Measurements from ENCODE around the gene ABCG2.
"Not testable (repeated sequence)": the region's sequence is repeated elsewhere in the genome, so short reads cannot be mapped to it uniquely, and the experiment has no call there.

The ABCG2 gene

GRCh38 chr4:88134111-88134510 lies 24.3 kb downstream of the ABCG2 start:
- DNase-seq (ENCODE audit: insufficient read length, low spot score) (no peak), FAIRE-seq (no peak)
- TF ChIP-seq PAX5 (IDR thresholded peaks at IDR 0.05; ENCODE audit: insufficient read depth, low read length, severe bottlenecking) (no peak), POU2F2 (IDR thresholded peaks at IDR 0.05; ENCODE audit: low read depth, low read length) (no peak), TAF1 (IDR thresholded peaks at IDR 0.05; ENCODE audit: low read depth, low read length) (no peak), POLR2AphosphoS5 (IDR thresholded peaks at IDR 0.05; ENCODE audit: low read depth, low read length) (no peak), POLR2A (IDR thresholded peaks at IDR 0.05; ENCODE audit: low read depth, low read length) (no peak), SPI1 (IDR thresholded peaks at IDR 0.05; ENCODE audit: low read depth, low read length) (no peak)

- FAIRE-seq (no peak), DNase-seq (ENCODE audit: insufficient read length, low spot score) (no peak)
- no peak for TF ChIP-seq POLR2AphosphoS5 (IDR thresholded peaks at IDR 0.05; ENCODE audit: low read depth, low read length)
- no peak for TF ChIP-seq PAX5 (IDR thresholded peaks at IDR 0.05; ENCODE audit: insufficient read depth, low read length, severe bottlenecking)
- TF ChIP-seq TAF1 (IDR thresholded peaks at IDR 0.05; ENCODE audit: low read depth, low read length) = no peak
- no peak for TF ChIP-seq POU2F2 (IDR thresholded peaks at IDR 0.05; ENCODE audit: low read depth, low read length)
- no peak for TF ChIP-seq POLR2A (IDR thresholded peaks at IDR 0.05; ENCODE audit: low read depth, low read length)
- TF ChIP-seq SPI1 (IDR thresholded peaks at IDR 0.05; ENCODE audit: low read depth, low read length) = no peak
Observed at GRCh38 chr4:88130544-88131305, 27.7 kb downstream of the ABCG2 start.

GRCh38 chr4:88130003-88130402 lies 28.4 kb downstream of the ABCG2 start:
- TF ChIP-seq TAF1 (IDR thresholded peaks at IDR 0.05; ENCODE audit: low read depth, low read length) (no peak), PAX5 (IDR thresholded peaks at IDR 0.05; ENCODE audit: insufficient read depth, low read length, severe bottlenecking) (no peak), POU2F2 (IDR thresholded peaks at IDR 0.05; ENCODE audit: low read depth, low read length) (no peak), SPI1 (IDR thresholded peaks at IDR 0.05; ENCODE audit: low read depth, low read length) (no peak)
- FAIRE-seq = no peak
- DNase-seq (ENCODE audit: insufficient read length, low spot score) = no peak

- FAIRE-seq; DNase-seq (ENCODE audit: insufficient read length, low spot score): not testable (repeated sequence)
Observed at GRCh38 chr4:88122260-88122659, 36.2 kb downstream of the ABCG2 start.

- FAIRE-seq = no peak
- DNase-seq (ENCODE audit: insufficient read length, low spot score) = no peak
- no peak for TF ChIP-seq SPI1 (IDR thresholded peaks at IDR 0.05; ENCODE audit: low read depth, low read length)
- no peak for TF ChIP-seq TAF1 (IDR thresholded peaks at IDR 0.05; ENCODE audit: low read depth, low read length)
- TF ChIP-seq PAX5 (IDR thresholded peaks at IDR 0.05; ENCODE audit: insufficient read depth, low read length, severe bottlenecking) = no peak
- TF ChIP-seq POLR2AphosphoS5 (IDR thresholded peaks at IDR 0.05; ENCODE audit: low read depth, low read length) = no peak
- no peak for TF ChIP-seq POU2F2 (IDR thresholded peaks at IDR 0.05; ENCODE audit: low read depth, low read length)
Observed at GRCh38 chr4:88119943-88120342, 38.5 kb downstream of the ABCG2 start.

GRCh38 chr4:88115587-88115986 lies 42.9 kb downstream of the ABCG2 start:
- no peak for FAIRE-seq
- TF ChIP-seq POLR2A (IDR thresholded peaks at IDR 0.05; ENCODE audit: low read depth, low read length) (no peak), TAF1 (IDR thresholded peaks at IDR 0.05; ENCODE audit: low read depth, low read length) (no peak), POU2F2 (IDR thresholded peaks at IDR 0.05; ENCODE audit: low read depth, low read length) (no peak), SPI1 (IDR thresholded peaks at IDR 0.05; ENCODE audit: low read depth, low read length) (no peak), PAX5 (IDR thresholded peaks at IDR 0.05; ENCODE audit: insufficient read depth, low read length, severe bottlenecking) (no peak), POLR2AphosphoS5 (IDR thresholded peaks at IDR 0.05; ENCODE audit: low read depth, low read length) (no peak)
- no peak for DNase-seq (ENCODE audit: insufficient read length, low spot score)

- no peak for TF ChIP-seq POLR2AphosphoS5 (IDR thresholded peaks at IDR 0.05; ENCODE audit: low read depth, low read length)
- no peak for TF ChIP-seq POU2F2 (IDR thresholded peaks at IDR 0.05; ENCODE audit: low read depth, low read length)
- TF ChIP-seq SPI1 (IDR thresholded peaks at IDR 0.05; ENCODE audit: low read depth, low read length) = no peak
- TF ChIP-seq TAF1 (IDR thresholded peaks at IDR 0.05; ENCODE audit: low read depth, low read length) = no peak
- TF ChIP-seq POLR2A (IDR thresholded peaks at IDR 0.05; ENCODE audit: low read depth, low read length) = no peak
- DNase-seq (ENCODE audit: insufficient read length, low spot score) (no peak), FAIRE-seq (no peak)
Observed at GRCh38 chr4:88112856-88113255, 45.6 kb downstream of the ABCG2 start.

- DNase-seq (ENCODE audit: insufficient read length, low spot score) (no peak), FAIRE-seq (no peak)
- TF ChIP-seq POU2F2 (IDR thresholded peaks at IDR 0.05; ENCODE audit: low read depth, low read length) (no peak), POLR2A (IDR thresholded peaks at IDR 0.05; ENCODE audit: low read depth, low read length) (no peak), TAF1 (IDR thresholded peaks at IDR 0.05; ENCODE audit: low read depth, low read length) (no peak), POLR2AphosphoS5 (IDR thresholded peaks at IDR 0.05; ENCODE audit: low read depth, low read length) (no peak), PAX5 (IDR thresholded peaks at IDR 0.05; ENCODE audit: insufficient read depth, low read length, severe bottlenecking) (no peak), SPI1 (IDR thresholded peaks at IDR 0.05; ENCODE audit: low read depth, low read length) (no peak)
Observed at GRCh38 chr4:88110826-88111225, 47.6 kb downstream of the ABCG2 start.

GRCh38 chr4:88109123-88109881 lies 49.1 kb downstream of the ABCG2 start:
- FAIRE-seq (no peak), DNase-seq (ENCODE audit: insufficient read length, low spot score) (no peak)
- no peak for TF ChIP-seq TAF1 (IDR thresholded peaks at IDR 0.05; ENCODE audit: low read depth, low read length)
- no peak for TF ChIP-seq SPI1 (IDR thresholded peaks at IDR 0.05; ENCODE audit: low read depth, low read length)
- TF ChIP-seq POU2F2 (IDR thresholded peaks at IDR 0.05; ENCODE audit: low read depth, low read length) = no peak
- no peak for TF ChIP-seq POLR2AphosphoS5 (IDR thresholded peaks at IDR 0.05; ENCODE audit: low read depth, low read length)
- no peak for TF ChIP-seq POLR2A (IDR thresholded peaks at IDR 0.05; ENCODE audit: low read depth, low read length)
- TF ChIP-seq PAX5 (IDR thresholded peaks at IDR 0.05; ENCODE audit: insufficient read depth, low read length, severe bottlenecking) = no peak

- no peak for FAIRE-seq
- TF ChIP-seq SPI1 (IDR thresholded peaks at IDR 0.05; ENCODE audit: low read depth, low read length) (no peak), TAF1 (IDR thresholded peaks at IDR 0.05; ENCODE audit: low read depth, low read length) (no peak), POLR2AphosphoS5 (IDR thresholded peaks at IDR 0.05; ENCODE audit: low read depth, low read length) (no peak)
Observed at GRCh38 chr4:88108747-88109122, 49.7 kb downstream of the ABCG2 start.

GRCh38 chr4:88108108-88108465 lies 50.4 kb downstream of the ABCG2 start:
- FAIRE-seq; DNase-seq (ENCODE audit: insufficient read length, low spot score): not testable (repeated sequence)

More at GRCh38 chr4:88108747-88109122, 49.7 kb downstream of the ABCG2 start:
- DNase-seq (ENCODE audit: insufficient read length, low spot score) = no peak
